Raji (cell line): ENCODE results near the gene DISP3.

Experiments
- POLR2A ChIP-seq: IDR thresholded peaks from 2 replicates; pipeline ENCODE4 v1.6.1; 2011; ENCODE audit warnings: low read depth, low read length, control low read depth; ENCODE audit not compliant: insufficient read depth

DISP3 gene

GRCh38 chr1:11488966-11489625 lies 10.1 kb downstream of the DISP3 start:
- TF ChIP-seq POLR2A: no peak

DNA sequence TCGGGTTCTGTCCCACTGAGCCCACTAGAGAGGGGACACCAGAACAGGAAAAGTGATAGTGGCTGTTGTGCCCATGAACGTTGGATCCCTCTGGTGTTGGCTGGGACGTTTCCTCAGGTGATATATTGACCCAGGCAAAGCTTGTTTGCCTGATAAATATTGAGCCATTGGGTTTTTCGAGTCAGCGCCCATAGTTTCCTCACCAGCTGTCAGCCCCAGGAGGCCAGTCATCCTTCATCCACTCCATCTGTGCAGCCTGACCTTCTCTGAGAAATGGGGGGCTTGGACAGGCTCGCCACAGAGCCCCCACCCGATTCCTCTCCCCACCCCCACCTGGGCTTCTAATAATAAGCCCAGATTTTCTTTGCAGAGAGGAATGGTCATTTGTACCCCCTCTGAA lies 13.3 kb downstream of the DISP3 start:
- no peak for TF ChIP-seq POLR2A

GRCh38 chr1:11493972-11494655 lies 15.2 kb downstream of the DISP3 start:
- TF ChIP-seq POLR2A: no peak

- TF ChIP-seq POLR2A: no peak
These were observed 15.8 kb downstream of the DISP3 start for GRCh38 chr1:11494771-11495170.

DNA sequence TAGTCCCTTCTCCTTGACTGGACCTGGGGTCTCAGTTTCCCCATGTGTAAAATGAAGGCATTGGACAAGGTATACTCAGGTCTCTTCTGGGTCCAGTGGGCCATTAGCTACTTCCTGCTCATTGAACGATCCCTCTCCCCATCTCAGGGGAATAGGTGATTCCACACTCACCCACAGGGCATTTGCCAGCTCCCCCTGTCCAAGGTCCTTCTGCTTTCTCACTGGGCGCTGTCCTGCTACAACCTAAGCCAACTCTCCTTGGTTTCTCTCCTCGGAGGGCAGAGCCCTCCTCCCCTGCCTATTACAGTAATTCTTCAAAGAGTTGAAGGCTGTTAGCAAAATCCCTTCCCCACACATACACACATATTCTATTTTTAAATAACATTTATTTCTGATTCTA lies 16.6 kb downstream of the DISP3 start:
- no peak for TF ChIP-seq POLR2A

- TF ChIP-seq POLR2A: no peak
These were observed 17.7 kb downstream of the DISP3 start for GRCh38 chr1:11496551-11497080.

- TF ChIP-seq POLR2A: no peak
These were observed 20.1 kb downstream of the DISP3 start for GRCh38 chr1:11498956-11499594.

GRCh38 chr1:11499601-11500331 lies 20.8 kb downstream of the DISP3 start:
- TF ChIP-seq POLR2A: no peak

- no peak for TF ChIP-seq POLR2A
These were observed 21.9 kb downstream of the DISP3 start for GRCh38 chr1:11500881-11501280.

DNA sequence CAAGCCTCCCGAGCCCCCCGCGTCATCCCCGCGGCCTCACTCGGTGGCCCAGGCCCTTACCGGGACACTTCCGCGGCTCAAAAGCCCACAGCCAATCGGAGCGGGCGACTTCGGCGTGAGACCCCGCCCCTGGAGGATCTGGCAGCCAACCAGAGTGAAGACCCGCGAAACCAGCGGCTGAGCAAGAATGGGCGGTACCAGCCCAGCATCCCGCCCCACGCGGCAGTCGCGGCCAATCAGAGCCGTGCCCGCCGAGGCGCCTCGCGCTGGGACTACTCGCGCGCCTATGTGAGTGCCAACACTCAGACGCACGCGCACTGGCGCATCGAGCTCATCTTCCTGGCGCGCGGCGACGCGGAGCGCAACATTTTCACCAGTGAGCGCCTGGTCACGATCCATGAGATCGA lies 22.5 kb downstream of the DISP3 start:
- no peak for TF ChIP-seq POLR2A

DNA sequence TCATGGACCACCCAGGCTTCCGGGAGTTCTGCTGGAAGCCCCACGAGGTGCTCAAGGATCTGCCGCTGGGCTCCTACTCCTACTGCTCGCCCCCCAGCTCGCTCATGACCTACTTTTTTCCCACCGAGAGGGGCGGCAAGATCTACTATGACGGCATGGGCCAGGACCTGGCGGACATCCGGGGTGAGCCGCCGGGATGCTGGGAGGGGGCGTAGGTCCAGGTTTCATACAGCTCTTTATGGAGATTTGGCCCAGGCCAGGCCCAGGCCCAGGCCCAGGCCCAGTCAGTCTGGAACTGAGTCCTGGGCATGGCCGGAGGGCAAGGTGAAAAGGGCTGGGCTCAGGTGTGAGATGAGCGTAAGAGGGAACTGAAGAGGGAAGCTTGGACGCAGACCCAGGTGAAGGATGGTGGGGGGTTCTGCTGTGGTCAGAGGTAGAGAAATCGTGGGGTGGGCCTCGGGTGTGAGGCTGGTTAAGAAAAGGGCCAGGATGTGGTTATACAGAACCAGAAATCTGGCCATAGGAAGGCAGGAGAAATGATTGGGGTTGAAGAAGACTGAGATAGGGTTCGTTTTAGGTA lies 23.0 kb downstream of the DISP3 start:
- TF ChIP-seq POLR2A: no peak

- TF ChIP-seq POLR2A: no peak
These were observed 23.6 kb downstream of the DISP3 start for GRCh38 chr1:11502516-11502915.

GRCh38 chr1:11504599-11504998 lies 25.6 kb downstream of the DISP3 start:
- no peak for TF ChIP-seq POLR2A

GRCh38 chr1:11505591-11506538 lies 26.9 kb downstream of the DISP3 start:
- TF ChIP-seq POLR2A: no peak
